Naive thymus-derived CD4-positive, alpha-beta T cell (primary cell): ENCODE results near the gene ERCC6. TPM values are rescaled to one million over a fixed set of nuclear protein-coding genes. Genes with fewer than 3 reads are reported as not detected.

ENCODE experiments used
- ATAC-seq: fragments of 150-1000 bp; cut with Tn5 transposase; 2 replicates; pipeline ENCODE4 v1.10.0; 2021; ENCODE audit warnings: mild to moderate bottlenecking, moderate library complexity
- CTCF ChIA-PET: fragments of 350-600 bp; sonication (Branson Sonifier 250); formaldehyde crosslinking; loops from one replicate; lab custom pipeline; 2021; ENCODE audit warnings: antibody characterized with exemption; lab: Charles Lee
- POLR2A ChIA-PET: fragments of 350-600 bp; sonication (Branson Sonifier 250); formaldehyde crosslinking; loops from one replicate; lab custom pipeline; 2021; ENCODE audit warnings: antibody characterized with exemption, inconsistent platforms; lab: Charles Lee
- DNase-seq, 9 donors: peaks; one replicate each; pipeline versions ENCODE4 v3.0.0 to v3.0.0-alpha.2; 2020 to 2022; ENCODE audit warnings: mixed read lengths in 1 of 9
- H3K27ac ChIP-seq: one replicate; pipeline ENCODE4 v1.7.0; 2013; ENCODE audit warnings: mild to moderate bottlenecking, low read depth, low read length, moderate library complexity
- H3K27me3 ChIP-seq, 2 donors: one replicate each; pipeline ENCODE4 v1.7.0; 2013; ENCODE audit warnings: low read length in 2 of 2, mild to moderate bottlenecking in 2 of 2, moderate library complexity in 2 of 2; ENCODE audit not compliant: control insufficient read depth in 2 of 2, insufficient read depth in 2 of 2
- H3K36me3 ChIP-seq, 3 experiments: 1 replicate in 2 of 3; 2 replicates in 1 of 3; pipeline ENCODE4 v1.7.0; 2013; ENCODE audit warnings: low read length in 3 of 3, mild to moderate bottlenecking in 3 of 3, moderate library complexity in 1 of 3; ENCODE audit not compliant: insufficient read depth in 3 of 3, control insufficient read depth in 2 of 3
- H3K4me1 ChIP-seq, 2 donors: one replicate each; pipeline ENCODE4 v1.7.0; 2013; ENCODE audit warnings: low read length in 2 of 2, mild to moderate bottlenecking in 2 of 2, moderate library complexity in 1 of 2; ENCODE audit not compliant: control insufficient read depth in 2 of 2, insufficient read depth in 2 of 2
- H3K4me3 ChIP-seq: 2 replicates; pipeline ENCODE4 v1.7.0; 2013; ENCODE audit warnings: mild to moderate bottlenecking, low read length
- H3K9me3 ChIP-seq, 3 experiments: 1 replicate in 2 of 3; 2 replicates in 1 of 3; pipeline ENCODE4 v1.7.0; 2013; ENCODE audit warnings: low read length in 3 of 3; ENCODE audit not compliant: control insufficient read depth in 2 of 3
- H3K27ac Mint-ChIP-seq, 9 donors: one replicate each; pipeline ENCODE4 v1.8.0; 2020 to 2022; ENCODE audit warnings: mixed read lengths in 9 of 9, mild to moderate bottlenecking in 8 of 9, moderate library complexity in 5 of 9, inconsistent platforms in 2 of 9
- H3K27me3 Mint-ChIP-seq, 5 donors: one replicate each; pipeline ENCODE4 v1.8.0; 2021 to 2022; ENCODE audit warnings: mixed read lengths in 5 of 5, mild to moderate bottlenecking in 1 of 5
- H3K36me3 Mint-ChIP-seq, 5 donors: one replicate each; pipeline ENCODE4 v1.8.0; 2020 to 2022; ENCODE audit warnings: mixed read lengths in 5 of 5, mild to moderate bottlenecking in 3 of 5, inconsistent platforms in 1 of 5
- H3K4me1 Mint-ChIP-seq, 7 donors: one replicate each; pipeline ENCODE4 v1.8.0; 2020 to 2022; ENCODE audit warnings: mixed read lengths in 7 of 7, mild to moderate bottlenecking in 3 of 7, inconsistent platforms in 1 of 7
- H3K4me3 Mint-ChIP-seq, 10 donors: one replicate each; pipeline ENCODE4 v1.8.0; 2020 to 2022; ENCODE audit warnings: mild to moderate bottlenecking in 10 of 10, mixed read lengths in 10 of 10, moderate library complexity in 6 of 10, inconsistent platforms in 2 of 10
- H3K9me3 Mint-ChIP-seq, 11 donors: one replicate each; pipeline ENCODE4 v1.8.0; 2020 to 2022; ENCODE audit warnings: mixed read lengths in 11 of 11, mild to moderate bottlenecking in 4 of 11, inconsistent platforms in 1 of 11, moderate library complexity in 1 of 11
- intact Hi-C, 2 donors: fragments of 100-400 bp; cut with micrococcal nuclease; formaldehyde crosslinking; loops; one replicate each; pipeline ENCODE4 v1.15.1; 2023
- polyA plus RNA-seq, 2 donors: library from polyadenylated mRNA; unstranded; fragments of 300-500 nt; fragmentation: Illumina TruSeq; gene quantifications; one replicate each; pipeline ENCODE4 v1.2.3, GENCODE V29; 2021
- total RNA-seq, 6 experiments: library from RNA in 5 of 6; stranded (reverse) in 5 of 6; gene quantifications; 1 replicate in 5 of 6; 2 replicates in 1 of 6; pipeline ENCODE4 v1.2.3 and lab custom pipeline; 2021 to 2026

The ERCC6 gene
- 10 to 100 TPM; 23.0 to 50.7 (median 45.2) TPM for total RNA-seq
- 10 to 100 TPM; 11.0 to 17.2 TPM for polyA plus RNA-seq
- 49.7 reads per million, percentile 71 among the genes with 10 or more reads in this experiment for total RNA-seq (lab: John Stamatoyannopoulos, UW)

DNA sequence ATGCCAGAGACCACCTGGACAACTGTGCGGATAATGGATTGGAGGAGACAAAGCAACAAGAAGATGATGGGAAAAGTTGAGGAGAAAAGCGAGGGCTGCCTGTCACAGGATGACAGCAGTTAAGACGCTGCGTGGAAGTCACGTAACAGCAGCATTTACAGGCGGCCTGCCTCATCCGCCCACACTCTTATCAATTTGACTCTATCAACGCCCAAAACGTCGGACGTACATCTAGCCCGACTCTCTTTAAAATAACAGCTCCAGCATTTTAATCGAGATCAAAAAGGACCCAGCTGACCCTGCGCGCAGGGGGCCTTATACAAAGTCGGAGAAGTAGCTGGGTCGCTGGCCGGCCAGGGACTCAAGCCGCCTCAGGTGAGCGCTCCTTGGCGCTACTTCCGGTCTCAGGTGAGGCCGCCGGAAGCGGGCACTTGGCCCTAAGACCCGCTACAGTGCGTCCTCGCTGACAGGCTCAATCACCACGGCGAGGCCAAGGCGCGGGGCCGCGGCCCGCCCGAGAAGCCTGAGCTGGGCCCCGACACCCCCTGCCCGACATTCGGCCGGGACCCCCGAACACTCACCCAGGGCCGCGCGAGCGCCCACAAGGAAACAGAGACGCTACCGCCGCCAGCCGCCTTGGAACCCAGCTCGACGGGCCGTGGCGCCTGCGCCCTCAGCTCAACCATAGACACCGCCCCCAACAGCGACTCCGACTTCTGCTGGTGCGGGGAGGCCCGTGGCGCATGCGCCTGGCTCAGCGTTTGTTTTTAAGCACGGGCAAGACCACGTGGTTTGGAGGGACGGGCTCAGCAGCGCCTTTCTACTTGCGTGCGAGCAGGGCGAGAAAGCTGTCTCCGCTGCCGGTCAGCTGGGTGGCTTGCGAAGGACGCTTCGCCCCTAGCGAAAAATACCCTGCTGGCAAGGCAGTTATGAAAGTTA, at the start of gene ERCC6:
ERCC6 (minus strand) TSS at position 741 of the 939 bp plus-strand sequence.
- H3K27me3 ChIP-seq = no peaks in the 10 kb centered on the region
- Mint-ChIP-seq H3K4me3 (peak within 1 kb of the TSS; percentile 89 to 98 (median 93)), H3K4me1 (peaks cover 32 to 52% (median 45%) of the 10 kb centered on the region in 7 donors), H3K9me3 (peaks cover 0 to 1% (median 0%) of the 10 kb centered on the region in 11 donors), H3K36me3 (peaks cover 0 to 8% (median 4%) of the 10 kb centered on the region in 5 donors), H3K27ac (peak within 1 kb of the TSS; percentile 89 to 98 (median 93)), H3K27me3 (peaks cover 2 to 25% (median 16%) of the 10 kb centered on the region in 5 donors)
- ATAC-seq = peak; percentile 97
- H3K9me3 ChIP-seq = no peaks in the 10 kb centered on the region
- peak within 1 kb of the TSS; percentile 81 for H3K4me3 ChIP-seq
- DNase-seq = peak; percentile 89 to 95 (median 93)
- CTCF ChIA-PET = interaction anchor here (0.6 to 1.0 kb wide), 3 partner anchors 14 to 933 kb away, joined by 3 read pairs; no protein-coding TSS in a partner anchor
- intact Hi-C loops = loop anchor here (1.0 to 10.0 kb wide), 7 partner anchors 30 to 1232 kb away; partner anchors contain the start of genes MAPK8 (in 2 of the 2), PARG (in 1 of the 2), SGMS1 (in 1 of the 2) and TIMM23B (in 1 of the 2)
- POLR2A ChIA-PET = interaction anchor here (0.7 to 1.7 kb wide), 7 partner anchors 9 to 1086 kb away, joined by 3 to 4 read pairs (median 4); no protein-coding TSS in a partner anchor
- H3K27ac ChIP-seq = peak within 1 kb of the TSS; percentile 77
- H3K36me3 ChIP-seq = peaks cover 0 to 7% (median 0%) of the 10 kb centered on the region in 3 experiments
- H3K4me1 ChIP-seq = peaks cover 10 to 14% of the 10 kb centered on the region in 2 donors

DNA sequence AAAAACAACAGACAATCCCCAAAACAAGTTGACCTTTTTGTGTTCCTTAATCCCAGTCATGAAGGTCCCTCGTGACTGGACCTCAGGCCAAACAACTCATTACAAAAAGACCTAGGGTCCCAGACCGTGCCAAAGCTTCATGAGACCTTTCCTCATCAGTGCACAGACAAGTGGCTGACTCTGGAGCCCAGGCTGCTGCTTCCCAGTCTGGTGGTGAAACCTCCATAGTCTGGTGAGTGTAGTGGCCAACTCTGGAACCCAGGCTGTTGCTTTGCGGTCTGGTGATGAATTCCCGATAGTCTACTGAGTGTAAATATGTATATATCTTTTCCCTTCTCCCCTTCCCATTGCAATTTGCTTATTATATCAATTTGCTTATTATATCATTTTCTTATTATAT, 49.1 kb upstream of the ERCC6 start:
- no peak overlapping the region for H3K27ac ChIP-seq
- CTCF ChIA-PET = no interaction called here
- H3K27me3 ChIP-seq = no peaks in the 10 kb centered on the region

DNA sequence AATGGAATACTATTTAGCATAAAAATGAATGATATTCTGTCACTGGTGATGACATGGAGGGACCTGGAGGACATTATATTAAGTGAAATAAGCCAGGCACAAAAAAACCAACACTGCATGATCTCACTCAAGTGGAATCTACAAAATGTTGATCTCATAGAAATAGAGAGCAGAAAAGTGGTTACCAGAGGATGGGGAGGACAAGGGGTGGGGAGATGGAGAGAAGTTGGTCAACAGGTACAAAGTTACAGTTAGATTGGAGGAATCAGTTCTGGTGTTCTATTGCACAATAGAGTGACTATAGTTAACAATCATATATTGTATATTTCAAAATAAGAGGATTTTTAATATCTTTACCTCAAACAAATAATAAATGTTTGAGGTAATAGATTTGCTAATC, 46.5 kb upstream of the ERCC6 start:
- no peak for DNase-seq
- Mint-ChIP-seq H3K27me3 (peaks cover 27 to 40% (median 33%) of the 10 kb centered on the region in 5 donors), H3K4me3 (no peak overlapping the region), H3K9me3 (peaks cover 0 to 12% (median 2%) of the 10 kb centered on the region in 11 donors), H3K27ac (no peak overlapping the region), H3K4me1 (peaks cover 0 to 7% (median 0%) of the 10 kb centered on the region in 7 donors), H3K36me3 (no peaks in the 10 kb centered on the region)
- Histone ChIP-seq H3K27me3 (no peaks in the 10 kb centered on the region), H3K36me3 (no peaks in the 10 kb centered on the region), H3K9me3 (no peaks in the 10 kb centered on the region), H3K4me1 (no peaks in the 10 kb centered on the region), H3K27ac (no peak overlapping the region), H3K4me3 (no peak overlapping the region)
- ChIA-PET POLR2A (no interaction called here), CTCF (no interaction called here)
- ATAC-seq = no peak
- intact Hi-C loops = no loop called here

More for the DNA sequence above, 49.1 kb upstream of the ERCC6 start:
- Histone ChIP-seq H3K36me3 (no peaks in the 10 kb centered on the region), H3K4me1 (no peaks in the 10 kb centered on the region), H3K4me3 (no peak overlapping the region), H3K9me3 (no peaks in the 10 kb centered on the region)
- ATAC-seq (no peak), DNase-seq (no peak)
- Mint-ChIP-seq H3K27me3 (peaks cover 26 to 48% (median 41%) of the 10 kb centered on the region in 5 donors), H3K27ac (no peak overlapping the region), H3K9me3 (peaks cover 0 to 12% (median 2%) of the 10 kb centered on the region in 11 donors), H3K4me1 (peaks cover 0 to 1% (median 0%) of the 10 kb centered on the region in 7 donors), H3K4me3 (no peak overlapping the region), H3K36me3 (no peaks in the 10 kb centered on the region)
- POLR2A ChIA-PET = no interaction called here
- intact Hi-C loops = no loop called here

GRCh38 chr10:49579621-49580020, 40.7 kb upstream of the ERCC6 start:
- Histone ChIP-seq H3K9me3 (no peaks in the 10 kb centered on the region), H3K27ac (no peak overlapping the region), H3K4me1 (no peaks in the 10 kb centered on the region), H3K36me3 (no peaks in the 10 kb centered on the region), H3K27me3 (no peaks in the 10 kb centered on the region), H3K4me3 (no peak overlapping the region)
- ATAC-seq = no peak
- H3K4me3 Mint-ChIP-seq = no peak overlapping the region
- peaks cover 24 to 38% (median 37%) of the 10 kb centered on the region in 5 donors for H3K27me3 Mint-ChIP-seq
- H3K36me3 Mint-ChIP-seq = no peaks in the 10 kb centered on the region
- intact Hi-C loops = no loop called here
- POLR2A ChIA-PET = no interaction called here
- DNase-seq = no peak
- H3K9me3 Mint-ChIP-seq = peaks cover 0 to 2% (median 0%) of the 10 kb centered on the region in 11 donors
- H3K27ac Mint-ChIP-seq = no peak overlapping the region
- CTCF ChIA-PET = no interaction called here
- H3K4me1 Mint-ChIP-seq = peaks cover 0 to 7% (median 0%) of the 10 kb centered on the region in 7 donors

- CTCF ChIA-PET = no interaction called here
- Mint-ChIP-seq H3K9me3 (peaks cover 0 to 2% (median 0%) of the 10 kb centered on the region in 11 donors), H3K27me3 (peaks cover 14 to 36% (median 28%) of the 10 kb centered on the region in 5 donors), H3K4me3 (no peak overlapping the region), H3K4me1 (peaks cover 0 to 7% (median 0%) of the 10 kb centered on the region in 7 donors), H3K27ac (no peak overlapping the region), H3K36me3 (no peaks in the 10 kb centered on the region)
- H3K27me3 ChIP-seq = no peaks in the 10 kb centered on the region
- no peaks in the 10 kb centered on the region for H3K9me3 ChIP-seq
- H3K4me3 ChIP-seq = no peak overlapping the region
- no peak overlapping the region for H3K27ac ChIP-seq
- H3K4me1 ChIP-seq = no peaks in the 10 kb centered on the region
- ATAC-seq (no peak), DNase-seq (no peak)
- H3K36me3 ChIP-seq = no peaks in the 10 kb centered on the region
- POLR2A ChIA-PET = interaction anchor here (1.1 kb wide), 1 partner anchor 10 kb away, joined by 3 read pairs; no protein-coding TSS in a partner anchor
- intact Hi-C loops = no loop called here
Measured at GRCh38 chr10:49578392-49578791, 39.5 kb upstream of the ERCC6 start.

- Histone ChIP-seq H3K27me3 (no peaks in the 10 kb centered on the region), H3K4me1 (no peaks in the 10 kb centered on the region), H3K4me3 (no peak overlapping the region), H3K27ac (no peak overlapping the region), H3K36me3 (no peaks in the 10 kb centered on the region), H3K9me3 (no peaks in the 10 kb centered on the region)
- no peak overlapping the region for H3K27ac Mint-ChIP-seq
- CTCF ChIA-PET = no interaction called here
- H3K9me3 Mint-ChIP-seq = peaks cover 0 to 2% (median 0%) of the 10 kb centered on the region in 11 donors
- no peaks in the 10 kb centered on the region for H3K36me3 Mint-ChIP-seq
- intact Hi-C loops = no loop called here
- peaks cover 0 to 4% (median 0%) of the 10 kb centered on the region in 7 donors for H3K4me1 Mint-ChIP-seq
- POLR2A ChIA-PET = interaction anchor here (1.1 kb wide), 1 partner anchor 9 kb away, joined by 3 read pairs; no protein-coding TSS in a partner anchor
- ATAC-seq (no peak), DNase-seq (no peak)
- H3K27me3 Mint-ChIP-seq = peaks cover 10 to 29% (median 26%) of the 10 kb centered on the region in 5 donors
- H3K4me3 Mint-ChIP-seq = no peak overlapping the region
Measured at GRCh38 chr10:49577182-49577925, 38.4 kb upstream of the ERCC6 start.
